SIG-M5 treated with dmso at 0.1 percent for 504 hours (cell line): ENCODE results near the gene ZBTB24.
A peak's percentile ranks its signal among the peaks of the same experiment; 100 is the strongest.
"Not testable (repeated sequence)": the region's sequence is repeated elsewhere in the genome, so short reads cannot be mapped to it uniquely, and the experiment has no call there.

ENCODE experiments used
- DNase-seq: peaks from one replicate; lab custom pipeline; 2025; ENCODE audit not compliant: unreplicated experiment; lab: John Stamatoyannopoulos, UW

ZBTB24 gene

DNA sequence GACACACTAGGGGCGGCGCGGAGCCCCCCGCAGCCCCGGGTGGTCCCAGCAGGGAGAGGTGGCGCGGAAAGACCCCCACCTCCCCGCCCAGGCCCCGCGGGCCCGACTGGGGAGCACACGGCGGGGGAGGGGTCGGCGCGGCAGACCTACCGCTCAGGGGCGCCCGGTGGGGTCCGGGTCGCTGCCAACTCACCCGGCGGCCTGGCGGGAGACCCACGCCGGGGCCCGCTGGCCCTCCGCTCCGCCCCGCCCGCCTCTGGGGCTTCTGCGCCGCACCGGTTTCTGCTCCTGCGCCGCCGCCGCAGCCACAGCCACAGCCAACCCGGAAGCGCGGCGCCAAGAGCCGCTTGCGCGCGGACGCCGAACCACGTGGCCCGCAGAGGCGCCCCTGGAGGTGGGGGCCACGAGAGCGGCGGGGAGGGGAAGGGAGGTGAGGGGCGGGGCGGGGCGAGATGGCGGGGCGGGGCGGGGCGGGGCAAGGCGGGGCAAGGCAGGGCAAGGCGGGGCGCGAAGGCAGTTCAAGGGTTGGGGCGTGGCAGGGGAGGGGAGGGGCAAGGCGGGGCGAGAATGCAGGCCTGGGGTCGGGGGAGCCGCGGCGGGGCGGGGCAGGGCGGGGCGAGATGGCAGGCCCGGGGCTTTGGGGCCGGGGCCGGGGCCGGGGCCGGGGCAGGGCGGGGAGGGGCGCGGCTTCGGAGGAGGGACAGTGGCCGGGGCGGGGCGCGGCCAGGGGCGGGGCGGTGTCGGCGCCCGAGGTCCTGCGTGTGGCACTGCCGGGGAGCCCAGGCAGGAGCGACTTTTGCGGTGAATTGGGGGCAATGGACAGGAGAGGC, at the start of gene ZBTB24:
Gene ZBTB24, minus strand, starts transcription at position 315 of the 830 bp plus-strand sequence. CDS start 1,193 bp downstream, outside the sequence.
- peak; percentile 78 for DNase-seq

DNA sequence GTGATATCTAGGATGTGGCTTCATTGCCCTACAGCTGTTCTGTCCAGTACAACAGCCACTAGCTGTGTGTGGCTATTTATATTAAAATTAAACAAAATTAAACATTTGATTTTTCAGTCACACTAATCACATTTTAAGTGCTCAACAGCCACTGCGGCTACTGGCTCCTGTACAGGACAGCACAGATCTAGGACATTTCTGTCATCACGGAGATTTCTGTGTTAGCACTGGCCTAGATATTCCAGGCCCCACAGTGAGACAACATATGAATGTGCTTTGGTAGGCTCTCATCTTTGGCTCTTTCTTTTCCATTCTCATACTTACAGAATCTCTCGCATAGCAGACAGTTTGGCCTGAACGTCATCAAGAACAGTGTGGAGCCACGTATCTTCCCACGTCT, 48.4 kb upstream of the ZBTB24 start:
- no peak for DNase-seq

DNA sequence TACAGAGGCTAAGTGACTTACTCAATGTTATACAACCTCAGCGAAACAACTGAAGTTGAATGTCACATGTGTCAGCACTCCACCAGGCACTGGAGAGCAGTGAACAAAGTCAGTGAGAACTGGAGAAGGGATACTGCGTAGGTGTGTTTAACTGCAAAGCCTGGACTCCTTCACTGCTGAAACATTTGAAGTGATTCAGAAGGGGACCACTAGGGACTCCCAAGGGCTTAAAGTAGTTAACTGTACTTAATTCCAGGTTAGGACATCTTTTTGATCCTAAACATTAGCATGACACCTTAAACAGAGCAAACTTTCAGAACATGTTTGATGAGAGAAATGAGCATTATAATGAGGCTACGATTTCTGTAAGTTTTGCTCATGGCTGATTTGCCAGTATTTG, 45.0 kb upstream of the ZBTB24 start:
- no peak for DNase-seq

DNA sequence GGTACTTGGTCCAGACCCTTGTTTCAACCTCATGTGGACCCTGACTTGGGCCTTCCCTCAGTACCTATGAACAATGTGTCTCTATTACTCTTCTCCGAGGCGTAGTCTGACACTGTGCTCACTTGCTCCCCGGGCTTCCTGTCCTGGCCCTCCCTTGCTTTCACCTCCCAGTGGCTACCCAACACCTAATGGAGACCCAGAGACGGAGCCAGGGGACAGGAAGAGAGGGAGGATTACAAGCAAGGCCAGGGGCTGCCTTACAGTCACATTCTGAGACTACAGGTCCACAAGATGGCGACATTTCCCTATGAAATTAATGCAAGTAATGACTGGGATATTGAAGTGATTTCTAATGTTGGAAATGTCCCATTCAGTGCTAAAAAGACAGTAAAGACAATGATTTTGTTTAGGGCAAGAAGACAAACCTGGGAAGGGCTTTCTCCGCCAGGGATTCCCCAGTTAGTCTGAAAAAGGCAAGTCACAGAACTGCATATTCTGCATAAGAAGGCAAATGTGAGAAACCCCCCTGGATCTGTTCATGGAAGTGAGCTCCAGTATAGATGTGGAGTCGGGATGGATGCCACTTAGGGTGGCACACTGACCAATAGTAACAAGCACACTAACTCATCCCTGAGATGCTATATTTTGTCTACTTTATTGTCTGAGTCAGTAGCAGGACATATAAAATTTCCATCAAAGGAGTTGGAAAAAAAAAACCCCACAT, 44.0 kb upstream of the ZBTB24 start:
- peak; percentile 44 for DNase-seq

DNA sequence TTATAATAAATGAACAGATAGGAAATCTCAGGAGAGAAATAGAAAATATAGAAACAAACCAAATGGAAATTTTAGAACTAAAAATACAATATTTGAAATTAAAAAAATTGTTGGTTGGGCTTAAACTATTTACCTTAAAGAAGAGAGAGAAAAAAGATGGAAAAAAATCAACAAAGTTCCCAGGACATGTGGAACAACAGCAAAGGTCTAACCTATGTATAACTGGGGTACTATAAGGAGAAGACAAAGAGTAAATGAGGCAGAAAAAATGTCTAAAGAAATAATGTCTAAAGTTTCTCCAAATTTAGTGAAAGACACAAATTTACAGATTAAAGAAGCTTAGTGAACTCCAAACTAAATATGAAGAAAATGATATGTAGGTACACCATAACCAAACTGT, 41.1 kb upstream of the ZBTB24 start:
- no peak for DNase-seq

DNA sequence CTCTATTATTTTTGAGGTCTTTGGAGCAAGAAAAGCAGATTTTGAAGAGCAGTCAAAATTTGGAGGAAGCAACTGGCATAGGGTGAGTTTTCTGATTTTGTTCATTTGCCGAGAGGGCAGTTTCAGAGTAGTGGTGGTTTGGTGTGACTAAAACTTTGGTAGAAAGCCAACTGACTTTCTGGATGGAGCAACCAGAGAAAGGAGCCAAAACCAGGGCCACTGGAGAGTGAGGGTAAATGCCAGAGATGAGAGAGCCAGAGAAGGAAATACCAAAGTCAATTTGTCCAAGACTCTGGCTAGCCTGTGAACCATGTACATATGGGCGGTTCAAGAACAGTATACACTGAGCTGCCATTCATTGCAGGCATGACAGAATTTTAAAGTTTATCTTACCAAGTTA, 40.5 kb upstream of the ZBTB24 start:
- no peak for DNase-seq

DNA sequence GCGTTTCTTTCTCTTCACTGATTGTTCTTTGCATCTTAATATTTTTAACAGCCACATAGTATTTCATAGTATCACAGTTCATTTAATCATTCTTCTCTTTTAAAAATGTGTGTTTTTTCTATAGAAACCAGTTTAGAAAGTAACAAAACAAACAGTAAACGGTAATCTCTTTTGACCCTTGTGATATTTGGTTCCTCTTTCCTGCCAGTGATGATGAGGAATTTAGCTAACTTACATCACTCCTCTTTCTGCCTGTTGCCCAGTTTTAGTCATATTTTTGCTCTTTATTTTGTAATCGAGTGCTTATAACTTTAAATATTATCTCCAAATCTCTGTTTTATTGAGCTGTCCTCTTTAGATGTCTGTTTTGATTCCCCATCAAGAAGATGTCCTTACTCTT, 38.1 kb upstream of the ZBTB24 start:
- DNase-seq = peak; percentile 54

DNA sequence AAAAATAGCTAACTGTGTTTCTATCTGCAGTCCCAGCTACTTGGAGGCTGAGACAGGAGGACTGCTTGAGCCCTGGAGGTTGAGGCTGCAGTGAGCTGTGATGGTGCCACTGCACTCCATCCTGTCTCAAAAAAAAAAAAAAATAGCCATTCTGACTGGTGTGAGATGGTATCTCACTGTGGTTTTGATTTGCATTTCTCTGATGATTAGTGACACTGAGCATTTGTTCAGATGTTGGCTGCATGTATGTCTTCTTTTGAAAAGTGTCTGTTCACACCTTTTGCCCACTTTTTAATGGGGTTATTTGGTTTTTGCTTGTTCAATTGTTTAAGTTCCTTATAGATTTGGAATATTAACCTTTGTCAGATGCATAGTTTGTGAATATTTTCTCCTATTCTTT, 36.6 kb upstream of the ZBTB24 start:
- DNase-seq = not testable (repeated sequence)

DNA sequence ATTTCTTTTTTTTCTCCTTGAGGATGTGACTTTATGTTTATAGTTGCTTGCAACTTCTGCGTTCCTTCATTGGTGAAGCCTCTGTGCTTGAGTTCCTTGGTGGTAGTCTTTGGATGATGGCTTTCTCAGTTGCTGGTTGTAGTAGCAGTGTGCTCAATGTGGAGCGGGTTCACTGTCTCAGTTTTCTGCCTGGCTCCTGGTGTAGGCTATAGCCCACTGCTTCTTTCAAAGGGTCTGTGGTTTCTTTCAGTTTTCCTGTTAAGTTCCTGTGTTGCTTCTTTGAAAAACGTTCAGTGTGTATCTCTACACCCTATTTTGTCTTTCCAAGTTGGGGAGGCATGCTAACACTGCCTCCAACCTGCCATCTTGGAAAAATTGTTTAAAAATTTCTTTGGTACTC, 33.9 kb upstream of the ZBTB24 start:
- DNase-seq = peak; percentile 12

DNA sequence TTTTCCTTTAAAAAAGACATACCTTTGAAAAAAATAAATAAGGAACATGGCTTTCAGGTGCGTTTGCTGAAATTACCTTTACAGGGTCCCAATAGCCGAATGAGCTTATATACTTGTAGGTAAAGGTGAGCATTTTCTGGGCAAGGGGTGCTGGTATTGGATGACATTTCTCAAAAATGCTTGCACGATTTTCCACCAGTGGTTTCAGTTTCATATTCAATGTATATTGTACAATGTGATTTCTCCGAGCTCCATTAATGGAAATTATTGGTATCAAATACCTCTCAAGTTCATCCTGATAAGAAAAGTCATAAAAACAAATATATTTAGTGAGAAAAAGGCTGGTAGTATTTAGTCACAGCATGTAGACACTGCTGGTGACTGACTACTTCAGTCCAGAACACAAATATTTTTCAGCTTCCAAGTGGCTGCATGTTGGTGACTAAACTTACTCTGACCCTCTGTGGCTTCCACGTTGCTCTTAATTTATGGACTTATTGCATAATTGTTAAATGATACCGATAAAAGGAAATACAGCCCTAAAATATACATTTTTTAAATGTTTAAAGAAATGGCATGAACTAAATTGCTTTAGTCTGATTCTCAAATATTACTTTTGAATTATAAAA, 32.9 kb upstream of the ZBTB24 start:
- DNase-seq = peak; percentile 9

DNA sequence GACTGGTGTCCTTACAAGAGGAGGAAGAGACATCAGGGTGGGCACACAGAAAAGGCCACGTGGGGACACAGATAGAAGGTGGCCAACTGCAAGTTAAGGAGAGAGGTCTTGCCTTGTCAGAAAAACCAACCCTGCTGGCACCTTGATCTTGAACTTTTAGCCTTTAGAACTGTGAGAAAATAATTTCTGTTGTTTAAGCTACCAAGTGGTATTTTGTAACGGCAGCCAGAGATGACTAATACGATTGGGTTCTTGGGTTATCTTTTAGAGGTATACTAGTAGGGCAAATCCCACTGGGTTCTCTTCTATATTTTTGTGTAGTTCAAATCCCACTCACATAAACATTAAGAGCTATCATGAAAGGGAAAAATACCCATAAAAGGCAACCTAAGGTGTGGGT, 31.9 kb upstream of the ZBTB24 start:
- DNase-seq = no peak

DNA sequence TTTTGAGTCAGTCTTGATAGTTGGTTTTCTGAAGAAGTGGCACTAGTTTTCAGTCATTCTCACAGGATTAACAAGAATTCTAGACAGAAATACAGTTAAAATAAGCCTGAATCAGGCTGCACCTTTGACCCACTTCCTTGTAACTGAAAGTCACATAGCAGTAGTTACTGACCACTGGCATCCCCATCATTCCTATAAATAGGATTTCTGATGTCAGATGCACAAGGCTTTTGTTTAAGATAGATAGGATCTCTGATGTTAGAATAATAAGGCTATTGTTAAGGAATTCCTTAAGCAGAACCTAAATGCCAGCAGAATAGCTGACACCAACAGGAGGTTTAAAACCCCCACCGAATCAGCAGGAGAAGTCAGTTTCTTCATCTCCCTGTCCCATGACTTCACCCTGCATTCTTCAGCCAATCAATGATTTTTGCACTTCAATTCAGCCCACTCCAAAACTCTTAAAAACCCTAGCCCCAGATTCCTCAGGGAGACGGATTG, 30.6 kb upstream of the ZBTB24 start:
- DNase-seq = no peak

DNA sequence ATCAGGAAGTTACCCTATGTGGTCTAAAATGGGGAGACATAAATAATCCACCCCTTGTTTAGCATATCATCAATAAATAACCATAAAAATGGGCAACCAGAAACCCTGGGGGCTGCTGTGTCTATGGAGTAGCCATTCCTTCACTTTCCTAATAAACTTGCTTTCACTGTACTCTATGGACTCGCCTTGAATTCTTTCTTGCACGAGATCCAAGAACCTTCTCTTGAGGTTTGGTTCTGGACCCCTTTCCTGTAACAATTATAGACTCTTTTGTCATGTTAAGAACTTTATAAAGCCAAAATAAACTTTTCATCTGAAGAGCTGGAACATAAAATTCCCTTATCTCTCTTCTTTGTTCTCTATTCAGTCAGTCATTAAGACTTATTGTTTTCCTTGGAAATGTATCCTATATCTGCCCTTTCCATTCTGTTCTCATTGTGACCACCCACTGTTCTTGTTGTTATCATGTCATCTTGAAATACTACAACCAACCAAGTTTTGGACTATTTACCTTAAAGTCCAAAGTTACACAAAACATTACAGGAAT, 29.3 kb upstream of the ZBTB24 start:
- DNase-seq = no peak

DNA sequence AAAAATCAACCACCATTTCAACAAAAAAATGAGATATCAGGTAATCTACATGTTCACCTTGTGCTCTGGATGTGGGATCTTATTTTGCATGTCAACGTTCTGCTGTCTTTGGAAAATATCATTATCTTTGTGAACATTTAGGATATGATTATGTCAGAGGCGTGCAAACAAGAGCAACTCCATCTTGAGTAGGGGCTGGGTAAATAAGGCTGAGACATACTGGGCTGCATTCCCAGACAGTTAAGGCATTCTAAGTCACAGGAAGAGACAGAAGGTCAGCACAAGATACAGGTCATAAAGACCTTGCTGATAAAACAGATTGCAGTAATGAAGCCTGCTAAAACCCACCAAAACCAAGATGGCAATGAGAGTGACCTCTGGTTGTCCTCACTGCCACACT, 28.8 kb upstream of the ZBTB24 start:
- DNase-seq = no peak

DNA sequence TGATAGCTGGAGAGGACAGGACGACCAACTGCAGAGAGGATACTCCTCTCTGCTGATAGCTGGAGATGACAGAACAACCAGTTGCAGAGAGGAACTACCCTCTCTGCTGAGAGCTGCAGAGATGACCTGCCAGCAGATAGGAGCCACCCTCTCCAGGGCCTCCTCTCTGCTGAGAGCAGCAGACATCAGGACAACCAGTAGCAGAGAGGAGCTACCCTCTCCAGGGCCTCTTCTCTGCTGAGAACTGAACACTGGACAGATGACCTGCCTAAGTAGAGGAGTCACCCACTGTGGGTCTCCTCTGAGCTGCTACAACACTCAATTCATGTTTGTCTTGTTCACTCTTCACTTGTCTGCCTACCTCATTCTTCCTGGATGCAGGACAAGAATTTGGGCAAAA, 27.3 kb upstream of the ZBTB24 start:
- no peak for DNase-seq

DNA sequence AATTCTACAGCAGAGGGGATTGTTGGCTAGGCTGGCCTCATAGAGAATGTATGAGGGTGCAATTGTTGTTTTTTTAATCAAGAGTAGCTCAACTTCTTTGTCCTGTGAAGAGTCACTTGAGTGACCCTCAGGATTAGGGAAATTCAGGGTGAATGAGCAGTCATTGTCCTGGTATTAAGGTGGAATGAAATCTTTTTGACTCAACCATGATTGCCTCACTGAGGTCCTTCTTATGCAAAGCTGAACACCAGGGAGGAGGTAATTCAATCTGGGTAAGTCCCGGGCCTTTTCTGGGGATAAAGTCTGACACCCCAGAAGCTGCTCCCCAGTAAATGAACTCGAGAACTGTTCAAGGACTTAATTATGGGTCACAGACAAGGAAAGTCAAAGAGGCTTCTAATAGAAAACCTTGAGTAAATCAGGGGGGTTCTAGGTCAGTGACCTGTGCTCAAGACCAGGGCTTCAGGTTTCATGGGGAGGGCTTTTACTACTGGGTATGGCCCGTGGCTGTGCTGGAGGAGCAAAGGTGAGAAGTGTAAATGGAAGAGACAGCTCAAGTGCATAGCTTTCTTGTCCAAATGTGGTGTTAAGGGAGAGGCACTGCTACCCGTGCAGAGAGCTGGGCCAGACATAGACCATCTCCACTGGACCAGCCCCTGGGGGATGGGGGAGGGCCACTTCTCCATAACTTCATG, 25.3 kb upstream of the ZBTB24 start:
- no peak for DNase-seq

DNA sequence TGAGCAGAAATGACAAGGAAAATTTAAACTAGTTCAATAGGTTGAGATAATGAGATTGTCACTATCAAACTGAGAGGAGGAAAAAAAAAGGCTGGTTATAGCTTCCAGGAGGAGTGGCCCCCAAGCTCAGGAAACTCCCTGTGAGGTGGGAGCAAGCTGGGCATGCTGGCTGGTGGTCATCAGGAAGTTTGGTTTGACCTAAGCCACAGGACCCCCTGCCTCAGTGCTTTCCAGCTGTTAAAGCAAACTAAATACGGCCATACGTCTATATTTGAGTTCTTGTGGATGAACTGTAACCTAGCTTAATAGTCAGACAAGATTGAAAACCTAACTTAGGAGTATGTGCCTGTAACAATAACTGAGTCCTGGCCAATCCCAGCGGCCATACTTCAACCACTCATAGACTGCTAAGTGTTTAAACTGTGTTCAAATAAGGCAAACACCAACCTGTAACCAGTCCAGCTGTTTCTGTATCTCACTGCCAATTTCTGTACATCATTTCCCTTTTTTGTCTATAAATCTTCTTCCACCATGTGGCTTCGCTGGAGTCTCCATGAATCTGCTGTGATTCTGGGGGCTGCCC, 24.6 kb upstream of the ZBTB24 start:
- DNase-seq = no peak

DNA sequence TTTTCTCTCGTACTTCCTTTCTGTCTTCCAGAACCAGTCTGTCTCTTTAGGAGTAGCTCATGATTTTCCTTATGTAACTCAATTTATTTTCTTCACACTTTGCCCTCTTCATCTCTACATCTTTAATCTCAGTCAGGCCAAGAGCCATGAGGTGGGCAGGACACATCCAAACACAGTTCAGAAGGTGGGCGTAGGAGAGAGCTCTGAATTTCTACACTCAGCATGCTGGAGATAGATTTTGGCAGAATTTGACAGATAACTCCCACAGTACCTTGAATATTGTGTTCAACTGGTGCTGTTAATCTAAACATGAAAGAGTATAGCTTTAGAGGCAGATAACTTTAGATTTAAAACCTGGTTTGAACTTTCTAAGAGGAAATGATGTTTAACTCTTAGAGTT, 23.8 kb upstream of the ZBTB24 start:
- no peak for DNase-seq

DNA sequence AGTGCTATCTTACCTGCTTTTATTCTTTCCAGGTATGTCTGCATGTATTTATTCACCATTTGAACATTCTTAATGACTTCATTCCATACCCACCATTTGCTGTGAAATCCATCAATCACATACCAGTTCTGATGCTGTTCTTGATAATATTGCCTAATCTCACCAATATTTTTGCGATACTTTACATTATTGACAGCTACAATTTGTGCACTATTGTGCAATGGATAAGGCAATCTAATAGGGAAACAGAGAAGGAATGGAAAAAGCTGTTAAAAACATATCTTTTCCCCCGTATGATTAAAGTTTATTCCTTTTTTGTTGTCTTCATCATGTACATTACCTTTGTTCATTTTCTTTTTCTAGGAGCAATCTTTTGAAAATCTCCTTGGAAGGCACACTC, 23.3 kb upstream of the ZBTB24 start:
- DNase-seq = no peak
